OCI-LY7 (cell line): ENCODE results near the gene FAM83D.

Experiments used
- CTCF ChIP-seq: fragments of 200-600 bp; sonication (generic); conservative IDR thresholded peaks from 2 replicates; pipeline ENCODE4 v1.5.1; 2014; ENCODE audit warnings: mild to moderate bottlenecking, antibody characterized with exemption, low read length, moderate library complexity, mixed read lengths
- EZH2phosphoT487 ChIP-seq: fragments of 200-600 bp; sonication (generic); IDR thresholded peaks from 2 replicates; pipeline ENCODE4 v1.6.1; 2018; ENCODE audit warnings: low read depth, borderline replicate concordance, mild to moderate bottlenecking, mixed run types, antibody characterized with exemption, low read length, moderate library complexity, mixed read lengths

GRCh38 chr20:38962044-38962927 lies 36.1 kb downstream of the FAM83D start, which contains the start of gene DHX35:
- TF ChIP-seq CTCF (peak; percentile 70), EZH2phosphoT487 (no peak)
